K562 (cell line): ENCODE measurements around the gene ZNF586. TPM values are rescaled to one million over a fixed set of nuclear protein-coding genes. Genes with fewer than 3 reads are reported as not detected.

Experiments used
- ARHGAP35 ChIP-seq: fragments of 450-650 bp; IDR thresholded peaks from 2 replicates; pipeline ENCODE4 v1.6.1; 2018; ENCODE audit not compliant: partially characterized antibody
- ASH1L ChIP-seq: fragments of 450-650 bp; IDR thresholded peaks from 2 replicates; pipeline ENCODE4 v1.6.1; 2018; ENCODE audit warnings: borderline replicate concordance, mild to moderate bottlenecking, low read depth; ENCODE audit not compliant: partially characterized antibody
- BCOR ChIP-seq: fragments of 450-650 bp; IDR thresholded peaks from 2 replicates; pipeline ENCODE4 v1.6.1; 2016
- CBX3 ChIP-seq, 2 experiments: IDR thresholded peaks; 1 replicate in 1 of 2; 2 replicates in 1 of 2; pipeline ENCODE4 v1.6.1; 2012; ENCODE audit warnings: inconsistent platforms in 2 of 2, low read length in 2 of 2, borderline replicate concordance in 1 of 2, control low read depth in 1 of 2
- FOSL1 ChIP-seq: fragments of 200-800 bp; sonication (Bioruptor generic); conservative IDR thresholded peaks from 2 replicates; pipeline ENCODE4 v1.6.1; 2016; ENCODE audit warnings: missing genetic modification characterization, missing compliant biosample characterization
- NRF1 ChIP-seq, 2 experiments: fragments of 450-650 bp; IDR thresholded peaks in 1 of 2; conservative IDR thresholded peaks in 1 of 2; 2 replicates each; pipeline ENCODE4 v1.6.1; 2014; ENCODE audit warnings: mild to moderate bottlenecking in 2 of 2
- SLC30A9 ChIP-seq: fragments of 250-450 bp; sonication (Bioruptor Pico); IDR thresholded peaks from 2 replicates; pipeline ENCODE4 v1.8.0; 2022; ENCODE audit warnings: mild to moderate bottlenecking, moderate library complexity
- SMARCB1 ChIP-seq: IDR thresholded peaks from 2 replicates; pipeline ENCODE4 v1.6.1; 2011; ENCODE audit warnings: improper control_type of control experiment, low read depth; ENCODE audit not compliant: insufficient read length
- TCF7 ChIP-seq: sonication (generic); IDR thresholded peaks from 2 replicates; pipeline ENCODE4 v1.6.1; 2016; ENCODE audit warnings: antibody characterized with exemption, borderline replicate concordance
- TFAM ChIP-seq: fragments of 250-450 bp; sonication (Bioruptor Pico); conservative IDR thresholded peaks from 2 replicates; pipeline ENCODE4 v1.5.0; 2021; ENCODE audit warnings: mild to moderate bottlenecking, moderate library complexity
- ZC3H4 ChIP-seq: sonication (generic); formaldehyde crosslinking; IDR thresholded peaks from 2 replicates; pipeline ENCODE4 v1.9.0; 2021; ENCODE audit warnings: missing genetic modification reagents, borderline replicate concordance
- ZNF408 ChIP-seq: fragments of 250-450 bp; sonication (Bioruptor Pico); IDR thresholded peaks from 2 replicates; pipeline ENCODE4 v1.4.0; 2020; ENCODE audit warnings: low read depth, mild to moderate bottlenecking, moderate library complexity
- polyA plus RNA-seq, 8 experiments: library from polyadenylated mRNA; depleted of rRNA in 4 of 8; stranded (reverse) in 5 of 8; unstranded in 3 of 8; fragments of >200 nt; fragmentation: Nextera tagmentation in 2 of 8; fragmentation: Illumina TruSeq in 1 of 8; extraction: Ambion mirVana in 2 of 8; extraction: Trizol in 1 of 8; gene quantifications; 2 replicates each; pipeline versions ENCODE4 v1.2.1 to v1.2.3, GENCODE V29; 2011 to 2014; ENCODE audit warnings: inconsistent platforms in 1 of 8, missing spikeins in 1 of 8
- total RNA-seq, 7 experiments: library from RNA; depleted of rRNA in 6 of 7; stranded (reverse); fragments of >200 nt in 6 of 7; fragmentation: Illumina TruSeq in 2 of 7; extraction: Trizol in 2 of 7; gene quantifications; 2 replicates each; pipeline versions ENCODE4 v1.2.1 to v1.2.3, GENCODE V29; 2011 to 2021; ENCODE audit warnings: low replicate concordance in 1 of 7
- TF ChIP-seq, protein P1 (sequence below): fragments of 450-650 bp; IDR thresholded peaks from 2 replicates; pipeline ENCODE4 v1.6.1; 2016; ENCODE audit warnings: low read depth, mild to moderate bottlenecking, moderate library complexity
- TF ChIP-seq, protein P2 (sequence below), 2 experiments: IDR thresholded peaks in 1 of 2; conservative IDR thresholded peaks in 1 of 2; 2 replicates each; pipeline ENCODE4 v1.6.1; 2016; ENCODE audit warnings: low read depth in 2 of 2, mild to moderate bottlenecking in 1 of 2, missing compliant biosample characterization in 1 of 2, missing genetic modification characterization in 1 of 2, moderate library complexity in 1 of 2

The ZNF586 gene
- total and polyA plus RNA-seq, 9 of the 15 experiments (the other 6 are each of a cell fraction or from before 2014, with no cell fraction given): 2.5 to 12.6 (median 8.4) TPM

DNA sequence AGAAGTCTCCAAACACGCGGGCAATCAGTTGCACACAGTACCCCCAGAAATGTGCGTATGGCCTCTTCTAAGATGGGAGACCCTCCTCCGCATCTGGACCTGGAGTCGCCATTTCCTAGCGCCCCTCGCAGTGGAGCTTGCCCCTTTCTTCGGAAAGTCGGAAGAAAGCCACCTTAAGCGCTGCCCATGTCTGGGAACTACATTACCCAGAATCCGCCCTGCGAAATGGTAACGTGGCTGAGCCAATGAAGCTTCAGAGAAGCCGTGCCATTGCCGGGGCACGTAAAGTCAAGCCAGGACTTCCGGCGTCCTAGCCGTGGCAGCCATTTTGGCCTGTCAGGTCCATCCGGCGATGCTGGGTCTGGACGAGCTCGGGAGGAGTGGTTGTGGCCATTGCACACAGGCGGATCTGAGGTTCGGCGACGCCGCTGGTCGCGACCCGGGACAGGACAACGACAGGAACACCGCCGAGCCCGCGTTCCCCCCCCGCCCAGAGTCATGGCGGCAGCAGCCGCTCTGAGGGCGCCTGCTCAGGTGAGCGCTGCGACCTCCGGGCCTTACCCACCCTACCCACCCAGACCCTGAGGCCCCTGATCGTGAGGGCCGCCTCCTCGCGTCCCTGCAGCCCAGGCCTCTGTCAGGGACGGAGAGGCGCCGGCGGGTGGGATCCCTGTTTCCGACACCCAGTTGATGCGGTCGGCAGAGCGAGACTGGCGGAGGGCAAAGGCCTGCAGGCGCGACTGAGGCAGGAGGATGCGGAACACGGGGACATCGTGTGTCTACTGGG is at the start of gene ZNF586 (continued):
- no peak for TF ChIP-seq SLC30A9 (CRISPR knock-in tag)
- TF ChIP-seq CBX3 (IDR thresholded peaks at IDR 0.05; ENCODE audit: borderline replicate concordance in 1 of 2, low read length in 2 of 2): no peak
- TF ChIP-seq NRF1 (conservative IDR thresholded peaks at IDR 0.05 in 1 of 2, IDR thresholded peaks at IDR 0.05 in 1 of 2): peak; percentile 23 to 30; a peak in 1 of 4 replicates
- TF ChIP-seq ASH1L: peak; percentile 45
- TF ChIP-seq TCF7: no peak
- no peak for TF ChIP-seq FOSL1
- no peak for TF ChIP-seq TFAM (CRISPR knock-in tag)
- TF ChIP-seq, protein P1, sequence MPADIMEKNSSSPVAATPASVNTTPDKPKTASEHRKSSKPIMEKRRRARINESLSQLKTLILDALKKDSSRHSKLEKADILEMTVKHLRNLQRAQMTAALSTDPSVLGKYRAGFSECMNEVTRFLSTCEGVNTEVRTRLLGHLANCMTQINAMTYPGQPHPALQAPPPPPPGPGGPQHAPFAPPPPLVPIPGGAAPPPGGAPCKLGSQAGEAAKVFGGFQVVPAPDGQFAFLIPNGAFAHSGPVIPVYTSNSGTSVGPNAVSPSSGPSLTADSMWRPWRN: no peak
- TF ChIP-seq ZC3H4: no peak
- TF ChIP-seq ARHGAP35: no peak
- TF ChIP-seq BCOR: no peak
- TF ChIP-seq, protein P2, sequence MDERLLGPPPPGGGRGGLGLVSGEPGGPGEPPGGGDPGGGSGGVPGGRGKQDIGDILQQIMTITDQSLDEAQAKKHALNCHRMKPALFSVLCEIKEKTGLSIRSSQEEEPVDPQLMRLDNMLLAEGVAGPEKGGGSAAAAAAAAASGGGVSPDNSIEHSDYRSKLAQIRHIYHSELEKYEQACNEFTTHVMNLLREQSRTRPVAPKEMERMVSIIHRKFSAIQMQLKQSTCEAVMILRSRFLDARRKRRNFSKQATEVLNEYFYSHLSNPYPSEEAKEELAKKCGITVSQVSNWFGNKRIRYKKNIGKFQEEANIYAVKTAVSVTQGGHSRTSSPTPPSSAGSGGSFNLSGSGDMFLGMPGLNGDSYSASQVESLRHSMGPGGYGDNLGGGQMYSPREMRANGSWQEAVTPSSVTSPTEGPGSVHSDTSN (CRISPR knock-in tag; IDR thresholded peaks at IDR 0.05; ENCODE audit: low read depth): no peak
- TF ChIP-seq, protein P2 (tag; conservative IDR thresholded peaks at IDR 0.05; ENCODE audit: low read depth): no peak
- TF ChIP-seq ZNF408 (CRISPR knock-in tag): no peak
- no peak for TF ChIP-seq SMARCB1
